Temporal lobe (tissue), 1 donor: ENCODE results near the gene GAS5. TPM values are rescaled to one million over a fixed set of nuclear protein-coding genes. Genes with fewer than 3 reads are reported as not detected.

Experiments used
- total RNA-seq: library from RNA; depleted of rRNA; stranded (reverse); fragments of >200 nt; gene quantifications from one replicate; pipeline ENCODE4 v1.2.3, GENCODE V29; 2014

Gene GAS5
- total RNA-seq, 1 donor from 2014 or later = 381 TPM

Other genes with a start within 250 kb of the GAS5 start
- gene TEX50, start 232.7 kb downstream of the GAS5 start, total RNA-seq = not detected
- gene ANKRD45, start 198.1 kb downstream of the GAS5 start, total RNA-seq = 19.4 TPM
- 25.1 TPM for gene KLHL20, start 153.0 kb downstream of the GAS5 start, total RNA-seq
- gene DARS2, start 43.3 kb downstream of the GAS5 start, total RNA-seq = 11.8 TPM
- gene CENPL, start 43.1 kb downstream of the GAS5 start, total RNA-seq = 12.8 TPM
- 31.5 TPM for gene ZBTB37, start 391 bp upstream of the GAS5 start, total RNA-seq
- gene SERPINC1, start 49.3 kb upstream of the GAS5 start, total RNA-seq = not detected
- 24.8 TPM for gene RC3H1, start 154.4 kb upstream of the GAS5 start, total RNA-seq